Measurements from ENCODE around the gene AGAP1.

AGAP1 gene

DNA sequence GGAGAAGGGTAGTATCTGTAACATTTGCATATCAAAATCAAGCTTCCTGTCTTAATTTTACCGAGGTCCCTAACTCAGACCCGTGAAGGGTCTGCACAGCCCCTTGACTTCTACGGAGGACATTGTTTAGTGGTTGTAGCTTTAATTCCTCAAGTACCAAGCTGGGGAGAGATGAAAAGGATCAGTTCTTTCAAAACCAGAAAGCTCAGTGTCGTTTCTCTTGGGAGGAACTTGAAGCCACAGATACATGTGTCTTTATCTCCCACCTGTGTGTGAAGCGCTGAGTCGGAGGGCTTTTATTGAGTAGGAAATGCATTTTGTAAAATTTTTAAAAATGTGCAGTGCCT lies 410.7 kb downstream of the AGAP1 start:
- FAIRE-seq = no peak

DNA sequence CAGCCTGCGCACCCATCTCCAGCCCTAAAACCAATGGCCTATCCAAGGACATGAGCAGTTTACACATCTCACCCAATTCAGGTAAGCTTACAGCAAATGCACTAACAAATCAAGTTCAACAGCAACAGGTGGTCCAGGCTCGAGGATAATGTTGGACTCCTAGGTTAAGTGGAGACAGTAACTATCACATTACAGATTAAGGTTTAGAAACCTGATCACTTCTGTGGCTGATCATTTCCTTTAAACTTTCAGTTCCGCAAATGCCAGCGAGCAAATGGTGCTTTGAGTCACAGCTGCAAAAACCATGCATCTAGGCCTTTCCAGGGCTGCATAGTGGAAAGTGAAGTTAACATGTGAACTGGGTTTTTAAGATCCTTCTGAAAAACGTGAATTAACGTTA lies 415.0 kb downstream of the AGAP1 start:
- FAIRE-seq = no peak

DNA sequence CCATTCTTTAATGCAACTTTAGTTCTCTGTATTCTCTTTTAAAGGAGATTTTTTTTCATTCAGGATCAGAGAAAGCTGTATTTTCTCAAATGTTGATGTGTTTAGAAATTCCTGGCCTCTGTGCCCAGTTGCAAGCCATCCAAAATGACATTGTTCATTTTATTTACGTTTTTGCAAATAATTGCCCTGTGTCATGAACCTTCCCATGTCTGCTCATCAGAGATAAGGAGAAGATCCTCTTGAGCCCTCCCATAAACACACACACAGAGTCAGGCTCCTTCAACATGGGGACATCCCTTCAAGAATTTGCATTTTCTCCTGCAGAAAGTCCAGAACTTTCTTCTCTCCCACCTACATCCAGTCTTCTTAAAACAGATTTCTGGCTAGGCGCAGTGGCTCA lies 415.5 kb downstream of the AGAP1 start:
- FAIRE-seq = no peak

DNA sequence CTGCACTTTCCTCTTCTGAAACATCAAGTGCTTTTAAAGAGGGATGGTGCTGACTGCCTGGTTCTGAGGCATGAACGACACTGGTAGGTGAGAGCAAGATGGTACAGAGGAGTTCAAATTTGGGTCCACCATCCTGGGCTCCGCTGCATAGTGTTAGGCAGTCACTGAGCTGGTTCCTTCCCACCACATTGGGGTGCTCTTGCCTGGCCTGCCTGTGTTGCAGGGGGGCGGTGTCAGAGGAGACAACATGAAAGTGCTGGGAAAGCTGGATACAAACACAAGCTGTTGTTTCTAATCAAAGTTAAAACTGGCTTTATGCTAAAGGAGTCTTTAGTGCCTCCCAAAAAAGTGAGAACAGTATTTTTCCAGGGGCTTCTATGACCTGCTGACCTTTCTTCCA lies 416.2 kb downstream of the AGAP1 start:
- FAIRE-seq = no peak

GRCh38 chr2:235911125-235911524 lies 417.3 kb downstream of the AGAP1 start:
- FAIRE-seq = no peak

DNA sequence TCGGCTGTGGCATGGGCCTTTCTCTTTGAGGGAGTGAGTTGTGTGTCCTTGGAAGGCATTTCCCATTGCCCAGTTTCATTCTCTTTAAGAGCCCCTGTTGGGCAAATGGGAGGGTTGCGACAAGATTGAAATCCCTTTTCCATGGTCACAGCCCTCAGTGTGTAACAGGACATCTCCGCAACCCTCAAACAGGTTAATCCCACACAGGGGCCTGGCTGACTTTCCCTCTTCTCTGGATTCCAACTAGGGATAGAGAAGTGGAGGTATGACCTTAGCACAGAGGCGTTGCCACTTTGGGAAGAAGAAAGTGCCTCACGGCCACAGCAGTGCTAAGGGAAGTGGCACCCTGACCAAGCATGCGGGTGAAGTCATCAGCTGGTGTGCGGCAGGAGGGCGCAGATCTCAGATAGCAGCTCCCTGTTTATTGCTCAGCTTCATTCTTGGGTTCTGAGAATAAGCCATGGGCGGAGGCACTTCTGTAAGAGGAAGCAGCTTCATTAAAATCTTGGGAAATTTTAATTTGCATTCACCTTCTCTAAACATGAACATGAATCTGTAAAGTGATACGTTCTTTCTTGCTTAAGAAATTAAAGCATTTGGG lies 417.9 kb downstream of the AGAP1 start:
- FAIRE-seq = no peak

- FAIRE-seq = no peak
These were observed 420.9 kb downstream of the AGAP1 start for GRCh38 chr2:235914756-235915155.

- FAIRE-seq = no peak
These were observed 423.7 kb downstream of the AGAP1 start for GRCh38 chr2:235917506-235917905.

GRCh38 chr2:235918876-235919275 lies 425.0 kb downstream of the AGAP1 start:
- no peak for FAIRE-seq

DNA sequence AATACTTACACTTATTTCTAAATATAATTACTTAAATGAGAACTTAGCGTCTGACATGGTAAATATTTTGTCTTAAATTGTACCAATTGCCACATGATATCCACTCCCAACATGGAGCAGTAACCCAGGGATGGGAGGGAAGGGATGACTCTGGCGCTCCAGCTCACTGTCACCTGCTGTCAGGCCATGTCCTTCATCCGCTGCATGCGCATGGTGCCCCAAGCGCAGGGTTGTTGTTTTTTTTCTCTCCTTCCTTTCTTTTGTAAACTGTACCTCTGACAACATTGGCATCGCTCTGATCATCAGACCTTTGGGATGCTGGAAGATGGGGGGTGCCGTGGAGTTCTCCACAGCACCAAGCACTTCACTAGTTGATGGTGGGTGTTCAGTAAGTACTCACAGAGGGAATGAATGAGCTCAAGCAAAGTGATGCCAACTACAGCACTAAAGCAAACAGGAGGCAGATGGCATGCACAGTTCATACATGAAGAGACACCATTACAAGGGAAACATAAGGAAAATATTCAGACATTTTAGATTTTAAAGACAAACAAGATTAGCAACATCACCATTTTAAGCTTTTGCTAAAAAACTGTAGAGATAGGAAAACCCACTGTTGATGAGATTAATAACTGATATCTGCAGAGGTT lies 426.5 kb downstream of the AGAP1 start:
- FAIRE-seq = no peak

DNA sequence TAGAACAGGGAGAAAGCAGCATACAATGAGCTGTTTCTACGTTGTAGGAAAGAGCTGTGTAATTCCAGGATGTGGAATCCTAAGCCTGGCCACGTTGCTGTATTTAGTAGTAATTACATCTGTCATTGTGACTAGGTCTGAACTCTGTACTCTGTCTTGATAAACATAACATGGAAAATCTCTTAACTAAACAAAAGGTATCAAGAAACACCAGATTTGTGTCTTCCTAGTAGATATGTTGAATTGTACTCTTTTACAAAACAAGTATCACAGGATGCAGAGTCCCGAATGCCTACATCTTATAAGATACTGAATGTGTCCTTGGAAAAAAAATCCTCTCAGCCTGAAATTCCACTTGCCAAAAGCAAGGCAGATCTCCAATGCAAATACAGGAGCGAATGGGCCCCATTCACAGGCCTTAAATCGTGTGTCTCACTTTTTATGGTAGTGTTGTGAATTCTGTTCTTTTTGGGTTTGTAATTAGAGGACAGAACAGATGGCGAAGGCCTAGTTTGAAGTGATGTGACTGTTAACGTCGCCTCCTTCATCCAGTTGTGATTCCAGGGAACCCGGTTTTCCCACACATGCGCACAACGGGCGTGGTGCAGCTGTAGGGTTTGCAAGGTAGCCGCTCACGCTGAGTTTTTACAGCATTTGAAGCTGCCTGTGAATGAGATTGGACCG lies 427.8 kb downstream of the AGAP1 start:
- FAIRE-seq = no peak

DNA sequence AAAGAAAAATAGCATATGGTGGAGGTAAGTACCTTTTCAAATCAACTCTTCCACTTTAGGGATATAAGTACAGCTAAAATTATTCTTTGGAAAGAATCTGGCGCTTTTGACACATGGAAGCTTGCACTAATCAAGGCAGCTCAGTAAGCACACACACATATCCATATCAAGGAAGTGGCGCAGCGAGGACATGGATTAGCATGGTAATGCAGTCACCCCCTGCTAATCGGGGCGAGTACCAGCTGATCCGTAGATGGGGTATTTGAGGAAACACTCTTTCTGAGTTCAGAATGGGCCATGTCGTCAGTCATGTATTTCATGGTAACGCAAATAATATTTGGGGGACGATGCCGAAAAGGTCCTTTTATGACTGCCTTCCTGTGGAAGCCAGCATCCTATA lies 429.0 kb downstream of the AGAP1 start:
- no peak for FAIRE-seq

GRCh38 chr2:235923859-235924674 lies 430.2 kb downstream of the AGAP1 start:
- FAIRE-seq = no peak

- FAIRE-seq = no peak
These were observed 430.8 kb downstream of the AGAP1 start for GRCh38 chr2:235924675-235925063.

- FAIRE-seq = no peak
These were observed 431.5 kb downstream of the AGAP1 start for GRCh38 chr2:235925250-235925919.

GRCh38 chr2:235926229-235926628 lies 432.4 kb downstream of the AGAP1 start:
- FAIRE-seq = no peak

DNA sequence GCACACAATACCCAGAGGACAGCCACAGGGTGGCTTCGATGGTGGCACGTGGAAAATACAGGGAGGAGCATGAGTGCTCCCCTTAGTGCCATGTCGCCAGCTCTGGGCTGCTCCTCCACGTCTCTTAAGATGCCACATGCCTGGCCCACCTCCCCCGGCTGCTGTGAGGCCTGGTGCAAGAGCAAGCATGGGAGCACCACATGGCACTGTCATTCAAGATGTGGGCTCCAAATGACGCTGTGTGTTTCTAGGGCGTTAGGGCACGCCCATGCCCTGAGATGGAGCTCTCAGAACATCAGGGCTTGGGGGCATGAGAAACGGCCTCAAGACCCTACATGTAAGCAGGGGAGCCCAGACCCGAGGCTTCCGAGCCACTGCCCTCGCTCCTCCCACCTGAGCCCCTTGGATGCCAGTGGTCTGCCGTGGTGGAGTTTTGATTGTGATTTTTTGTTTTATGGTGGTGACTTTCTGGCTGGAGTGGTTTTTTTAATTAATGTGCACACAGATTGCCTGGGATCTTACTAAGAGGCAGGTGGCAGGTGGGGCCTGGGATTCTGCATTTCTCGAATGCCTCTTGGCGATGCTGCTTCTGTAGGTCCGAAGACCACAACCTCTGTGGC lies 435.0 kb downstream of the AGAP1 start:
- no peak for FAIRE-seq

- FAIRE-seq = no peak
These were observed 436.9 kb downstream of the AGAP1 start for GRCh38 chr2:235930701-235931100.

- no peak for FAIRE-seq
These were observed 437.8 kb downstream of the AGAP1 start for GRCh38 chr2:235931676-235932075.

DNA sequence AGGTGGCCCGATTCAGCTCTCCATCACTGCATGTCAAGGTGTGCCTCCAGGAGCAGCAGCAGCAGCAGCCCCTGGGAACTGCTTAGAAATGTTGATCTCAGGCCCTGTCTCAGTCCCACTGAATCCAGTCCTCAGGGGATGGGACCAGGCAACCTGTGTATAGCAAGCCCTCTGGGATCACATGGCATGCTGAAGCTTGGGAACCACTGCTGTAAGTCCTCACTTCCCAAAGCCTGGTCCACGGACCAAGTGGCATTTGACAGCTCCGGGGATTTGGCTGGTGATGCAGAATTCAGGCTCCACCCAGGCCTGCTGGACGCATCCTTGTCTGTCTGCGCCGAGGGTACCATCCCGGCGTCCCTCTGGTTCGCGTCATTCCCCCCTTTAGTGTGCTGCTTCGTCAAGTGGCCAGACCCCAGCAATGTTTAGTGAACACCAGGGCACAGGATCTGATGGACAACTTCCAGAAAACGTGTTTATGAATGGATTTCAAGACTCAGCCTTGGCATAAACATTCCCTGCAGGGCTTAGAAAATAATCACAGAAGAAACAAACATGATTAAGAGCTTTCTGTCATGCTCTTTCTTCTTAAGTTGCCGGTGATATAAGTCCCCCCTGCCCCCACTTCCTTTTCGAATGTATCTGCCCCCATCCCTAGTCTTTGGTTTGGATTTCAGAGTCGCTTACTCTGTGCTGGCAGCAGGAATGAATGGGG lies 440.4 kb downstream of the AGAP1 start:
- FAIRE-seq = no peak

- FAIRE-seq = no peak
These were observed 441.1 kb downstream of the AGAP1 start for GRCh38 chr2:235934774-235935484.
